Mesothelial cell of epicardium (in vitro differentiated cells): ENCODE results near the gene RDH8. TPM values are rescaled to one million over a fixed set of nuclear protein-coding genes. Genes with fewer than 3 reads are reported as not detected.

Experiments
- DNase-seq, 2 experiments: peaks; one replicate each; pipeline ENCODE4 v3.0.0; 2021; ENCODE audit warnings: low spot score in 2 of 2; ENCODE audit not compliant: unreplicated experiment in 2 of 2
- H3K27ac Mint-ChIP-seq: 2 replicates; pipeline ENCODE4 v1.8.0; 2021; ENCODE audit warnings: mixed read lengths
- H3K27me3 Mint-ChIP-seq: 2 replicates; pipeline ENCODE4 v1.8.0; 2021; ENCODE audit warnings: low read depth, mixed read lengths
- H3K36me3 Mint-ChIP-seq: 2 replicates; pipeline ENCODE4 v1.8.0; 2021; ENCODE audit warnings: mixed read lengths
- H3K4me1 Mint-ChIP-seq: 2 replicates; pipeline ENCODE4 v1.8.0; 2021; ENCODE audit warnings: mixed read lengths
- H3K4me3 Mint-ChIP-seq: 2 replicates; pipeline ENCODE4 v1.8.0; 2021; ENCODE audit warnings: mild to moderate bottlenecking, moderate library complexity, mixed read lengths
- H3K9me3 Mint-ChIP-seq: 2 replicates; pipeline ENCODE4 v1.8.0; 2021; ENCODE audit warnings: mixed read lengths
- CTCF ChIP-seq: fragments of 200-600 bp; sonication (generic); IDR thresholded peaks from one replicate; pipeline ENCODE4 v1.5.0; 2021; ENCODE audit warnings: antibody characterized with exemption; ENCODE audit not compliant: unreplicated experiment
- microRNA-seq: library from miRNA; unstranded; fragments of <30 nt; microRNA quantifications from one replicate; pipeline ENCODE4 v1.2.0, GENCODE V29; 2021; ENCODE audit warnings: inconsistent platforms, mixed read lengths
- total RNA-seq: library from RNA; stranded (reverse); gene quantifications from 3 replicates; pipeline ENCODE4 v1.2.1, GENCODE V29; 2021

RDH8 gene
- total RNA-seq, 1 donor from 2014 or later, result not detected

GRCh38 chr19:10052602-10053360 lies 39.5 kb downstream of the RDH8 start:
- no peak for DNase-seq
- Mint-ChIP-seq H3K27ac (no peak overlapping the region), H3K36me3 (no peaks in the 10 kb centered on the region), H3K9me3 (no peaks in the 10 kb centered on the region), H3K27me3 (peaks cover 49% of the 10 kb centered on the region), H3K4me1 (no peaks in the 10 kb centered on the region), H3K4me3 (no peak overlapping the region)
- no peak for TF ChIP-seq CTCF

- Mint-ChIP-seq H3K27ac (no peak overlapping the region), H3K27me3 (peaks cover 34% of the 10 kb centered on the region), H3K36me3 (no peaks in the 10 kb centered on the region), H3K4me3 (no peak overlapping the region), H3K9me3 (no peaks in the 10 kb centered on the region), H3K4me1 (no peaks in the 10 kb centered on the region)
- DNase-seq, result no peak
- TF ChIP-seq CTCF, result no peak
Observed at GRCh38 chr19:10061717-10062310, 48.5 kb downstream of the RDH8 start.

- TF ChIP-seq CTCF, result no peak
- Mint-ChIP-seq H3K27ac (no peak overlapping the region), H3K4me3 (no peak overlapping the region), H3K9me3 (no peaks in the 10 kb centered on the region), H3K27me3 (peaks cover 37% of the 10 kb centered on the region), H3K4me1 (no peaks in the 10 kb centered on the region), H3K36me3 (no peaks in the 10 kb centered on the region)
- no peak for DNase-seq
Observed at GRCh38 chr19:10068205-10068604, 54.9 kb downstream of the RDH8 start.

- DNase-seq, result no peak
- Mint-ChIP-seq H3K36me3 (no peaks in the 10 kb centered on the region), H3K27me3 (peaks cover 31% of the 10 kb centered on the region), H3K4me3 (no peak overlapping the region), H3K4me1 (no peaks in the 10 kb centered on the region), H3K9me3 (no peaks in the 10 kb centered on the region), H3K27ac (no peak overlapping the region)
- no peak for TF ChIP-seq CTCF
Observed at GRCh38 chr19:10069046-10069445, 55.8 kb downstream of the RDH8 start.

- no peaks in the 10 kb centered on the region for H3K36me3 Mint-ChIP-seq
- no peak for TF ChIP-seq CTCF
Observed at GRCh38 chr19:10070730-10071446, 57.6 kb downstream of the RDH8 start.

More at GRCh38 chr19:10070730-10071446, 57.6 kb downstream of the RDH8 start:
- no peak overlapping the region for H3K4me3 Mint-ChIP-seq
- peaks cover 33% of the 10 kb centered on the region for H3K27me3 Mint-ChIP-seq
- H3K9me3 Mint-ChIP-seq, result no peaks in the 10 kb centered on the region
- DNase-seq, result no peak
- no peak overlapping the region for H3K27ac Mint-ChIP-seq
- H3K4me1 Mint-ChIP-seq, result no peaks in the 10 kb centered on the region

Small RNA genes within 50 kb of the gene (microRNA-seq; reads per million reads assigned to microRNA genes)
- gene MIR5589, result not detected

Other genes starting within 250 kb of the RDH8 start
- gene ZNF846, start 244.7 kb upstream of the RDH8 start, total RNA-seq, result 30.4 to 32.1 TPM (median 31.0 TPM) in 3 replicates
- gene FBXL12, start 194.4 kb upstream of the RDH8 start, total RNA-seq, result 42.4 to 43.8 TPM (median 43.5 TPM) in 3 replicates
- 248 to 264 TPM (median 260 TPM) in 3 replicates for gene UBL5, start 185.6 kb upstream of the RDH8 start, total RNA-seq
- gene PIN1, start 178.2 kb upstream of the RDH8 start, total RNA-seq, result 60.0 to 61.1 TPM (median 60.6 TPM) in 3 replicates
- 91.7 to 100 TPM (median 99.2 TPM) in 3 replicates for gene OLFM2, start 77.0 kb upstream of the RDH8 start, total RNA-seq
- 3.3 to 4.4 TPM (median 4.0 TPM) in 3 replicates for gene COL5A3, start 3.0 kb upstream of the RDH8 start, total RNA-seq
- gene SHFL, start 72.8 kb downstream of the RDH8 start, total RNA-seq, result 30.6 to 34.6 TPM (median 33.0 TPM) in 3 replicates
- 0.85 to 1.6 TPM (median 0.97 TPM) in 3 replicates for gene ANGPTL6, start 89.2 kb downstream of the RDH8 start, total RNA-seq
- gene PPAN, start 92.9 kb downstream of the RDH8 start, total RNA-seq, result 53.2 to 64.2 TPM (median 62.1 TPM) in 3 replicates
- 30.8 to 33.6 TPM (median 31.2 TPM) in 3 replicates for gene P2RY11, start 98.2 kb downstream of the RDH8 start, total RNA-seq
- gene EIF3G, start 106.4 kb downstream of the RDH8 start, total RNA-seq, result 199 to 207 TPM (median 207 TPM) in 3 replicates
- gene DNMT1, start 181.5 kb downstream of the RDH8 start, total RNA-seq, result 110 to 115 TPM (median 112 TPM) in 3 replicates
- 34.6 to 36.9 TPM (median 34.9 TPM) in 3 replicates for gene S1PR2, start 217.8 kb downstream of the RDH8 start, total RNA-seq
- gene MRPL4, start 238.7 kb downstream of the RDH8 start, total RNA-seq, result 54.1 to 57.4 TPM (median 54.4 TPM) in 3 replicates